GM12801 (cell line): ENCODE data around the gene PKDREJ.

Experiments used
- CTCF ChIP-seq: IDR thresholded peaks from one replicate; pipeline ENCODE4 v1.5.1; 2011; ENCODE audit warnings: control low read depth; ENCODE audit not compliant: insufficient read length; ENCODE audit errors: extremely low read depth

The PKDREJ gene

GRCh38 chr22:46234969-46235368 lies 28.2 kb downstream of the PKDREJ start:
- no peak for TF ChIP-seq CTCF

- no peak for TF ChIP-seq CTCF
Observed at GRCh38 chr22:46233231-46233630, 29.9 kb downstream of the PKDREJ start.

- no peak for TF ChIP-seq CTCF
Observed at GRCh38 chr22:46230262-46230901, 32.8 kb downstream of the PKDREJ start.

GRCh38 chr22:46229701-46230100 lies 33.4 kb downstream of the PKDREJ start:
- no peak for TF ChIP-seq CTCF

GRCh38 chr22:46226577-46226976 lies 36.6 kb downstream of the PKDREJ start:
- no peak for TF ChIP-seq CTCF

GRCh38 chr22:46225631-46226030 lies 37.5 kb downstream of the PKDREJ start:
- no peak for TF ChIP-seq CTCF

GRCh38 chr22:46224898-46225290 lies 38.2 kb downstream of the PKDREJ start:
- no peak for TF ChIP-seq CTCF
